ENCODE measurements around the gene UBE4B.

UBE4B gene

DNA sequence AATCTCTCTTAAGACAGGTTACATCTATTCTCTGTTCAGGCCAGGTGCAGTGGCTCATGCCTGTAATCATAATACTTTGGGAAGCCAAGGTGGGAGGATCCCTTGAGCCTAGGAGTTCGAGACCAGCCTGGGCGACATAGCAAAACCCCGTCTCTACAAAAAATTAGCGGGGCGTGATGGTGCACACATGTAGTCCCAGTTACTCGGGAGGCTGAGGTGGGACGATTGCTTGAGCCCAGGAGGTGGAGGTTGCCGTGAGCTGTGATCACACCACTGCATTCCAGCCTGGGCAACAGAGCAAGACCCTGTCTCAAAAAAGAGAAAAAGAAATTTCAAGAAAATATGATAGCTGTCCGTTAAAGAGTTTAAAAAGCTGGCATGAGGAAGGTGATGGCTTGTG, 43.0 kb downstream of the UBE4B start:
- TF ChIP-seq, protein P1, sequence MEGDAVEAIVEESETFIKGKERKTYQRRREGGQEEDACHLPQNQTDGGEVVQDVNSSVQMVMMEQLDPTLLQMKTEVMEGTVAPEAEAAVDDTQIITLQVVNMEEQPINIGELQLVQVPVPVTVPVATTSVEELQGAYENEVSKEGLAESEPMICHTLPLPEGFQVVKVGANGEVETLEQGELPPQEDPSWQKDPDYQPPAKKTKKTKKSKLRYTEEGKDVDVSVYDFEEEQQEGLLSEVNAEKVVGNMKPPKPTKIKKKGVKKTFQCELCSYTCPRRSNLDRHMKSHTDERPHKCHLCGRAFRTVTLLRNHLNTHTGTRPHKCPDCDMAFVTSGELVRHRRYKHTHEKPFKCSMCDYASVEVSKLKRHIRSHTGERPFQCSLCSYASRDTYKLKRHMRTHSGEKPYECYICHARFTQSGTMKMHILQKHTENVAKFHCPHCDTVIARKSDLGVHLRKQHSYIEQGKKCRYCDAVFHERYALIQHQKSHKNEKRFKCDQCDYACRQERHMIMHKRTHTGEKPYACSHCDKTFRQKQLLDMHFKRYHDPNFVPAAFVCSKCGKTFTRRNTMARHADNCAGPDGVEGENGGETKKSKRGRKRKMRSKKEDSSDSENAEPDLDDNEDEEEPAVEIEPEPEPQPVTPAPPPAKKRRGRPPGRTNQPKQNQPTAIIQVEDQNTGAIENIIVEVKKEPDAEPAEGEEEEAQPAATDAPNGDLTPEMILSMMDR (conservative IDR thresholded peaks at IDR 0.05; ENCODE audit: control insufficient read depth, insufficient read depth, low read depth, low read length) = no peak
- DNase-seq (ENCODE audit: low read depth) = no peak
- H3K4me3 ChIP-seq (ENCODE audit: control insufficient read depth, low read depth, low read length) = no peak overlapping the region

DNA sequence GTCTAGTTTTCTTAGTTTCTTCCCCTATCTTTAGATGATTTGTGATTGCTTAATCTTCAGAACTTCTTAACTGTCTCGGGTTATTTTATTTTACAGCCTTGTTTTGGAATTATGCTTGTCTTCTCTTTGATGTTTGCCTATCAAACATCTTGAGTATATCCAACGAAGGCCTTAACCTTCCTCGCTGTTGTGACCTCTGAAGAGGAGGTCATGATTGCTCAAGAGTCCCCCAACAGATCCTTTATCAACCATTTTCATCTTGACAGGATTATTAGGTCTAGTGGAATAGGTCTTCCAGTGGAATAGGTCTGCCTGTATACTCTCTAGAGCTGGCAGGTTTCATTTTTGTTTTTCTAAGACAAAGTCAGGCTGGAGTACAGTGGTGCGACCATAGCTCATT, 45.7 kb downstream of the UBE4B start:
- TF ChIP-seq, protein P1 (conservative IDR thresholded peaks at IDR 0.05; ENCODE audit: control insufficient read depth, insufficient read depth, low read depth, low read length) = no peak
- no peak for DNase-seq (ENCODE audit: low read depth)
- H3K4me3 ChIP-seq (ENCODE audit: control insufficient read depth, low read depth, low read length) = no peak overlapping the region

DNA sequence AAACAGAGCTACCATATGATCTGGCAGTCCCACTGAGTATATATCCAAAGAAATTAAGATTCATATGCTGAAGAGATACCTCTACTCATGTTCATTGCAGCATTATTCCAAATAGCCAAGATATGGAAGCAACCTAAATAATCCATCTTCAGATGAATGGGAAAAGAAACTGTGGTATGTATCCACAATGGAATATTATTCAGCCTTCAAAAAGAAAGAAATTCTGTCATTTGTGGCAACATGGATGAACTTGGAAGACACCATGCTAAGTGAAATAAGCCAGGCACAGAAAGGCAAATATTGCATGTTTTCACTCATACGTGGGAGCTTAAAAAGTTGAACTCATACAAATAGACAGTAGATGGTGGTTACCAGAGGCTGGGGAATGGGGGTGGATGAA, 47.8 kb downstream of the UBE4B start:
- TF ChIP-seq, protein P1 (conservative IDR thresholded peaks at IDR 0.05; ENCODE audit: control insufficient read depth, insufficient read depth, low read depth, low read length) = no peak
- H3K4me3 ChIP-seq (ENCODE audit: control insufficient read depth, low read depth, low read length) = no peak overlapping the region

DNA sequence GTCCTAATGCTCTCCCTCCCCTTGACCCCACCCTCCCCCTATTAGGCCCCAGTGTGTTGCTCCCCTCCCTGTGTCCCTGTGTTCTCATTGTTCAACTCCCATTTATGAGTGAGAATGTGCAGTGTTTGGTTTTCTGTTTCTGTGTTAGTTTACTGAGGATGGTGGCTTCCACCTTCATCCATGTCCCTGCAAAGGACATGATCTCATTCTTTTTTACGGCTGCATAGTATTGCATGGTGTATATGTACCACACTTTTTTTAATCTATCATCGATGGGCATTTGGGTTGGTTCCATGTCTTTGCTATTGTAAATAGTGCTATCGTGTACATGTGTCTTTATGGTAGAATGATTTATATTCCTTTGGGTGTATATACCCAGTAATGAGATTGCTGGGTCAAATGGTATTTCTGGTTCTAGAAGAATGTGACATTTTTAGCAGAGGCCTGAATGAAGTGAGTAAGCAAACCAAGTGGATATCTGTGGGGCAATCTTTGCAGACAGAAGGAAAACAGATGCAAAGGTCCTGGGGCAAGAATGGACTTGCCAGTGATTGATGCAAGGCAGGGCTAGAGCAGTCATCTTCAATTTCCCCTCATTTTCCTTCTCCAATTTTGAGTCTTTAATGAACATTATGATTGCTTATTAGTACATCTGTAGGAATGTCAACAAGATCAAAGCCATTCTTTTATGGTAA, 50.2 kb downstream of the UBE4B start:
- TF ChIP-seq, protein P1 (conservative IDR thresholded peaks at IDR 0.05; ENCODE audit: control insufficient read depth, insufficient read depth, low read depth, low read length) = no peak
- H3K4me3 ChIP-seq (ENCODE audit: control insufficient read depth, low read depth, low read length) = no peak overlapping the region
- peak; percentile 33 for DNase-seq (ENCODE audit: low read depth)

More for the DNA sequence above, 47.8 kb downstream of the UBE4B start:
- no peak for DNase-seq (ENCODE audit: low read depth)

DNA sequence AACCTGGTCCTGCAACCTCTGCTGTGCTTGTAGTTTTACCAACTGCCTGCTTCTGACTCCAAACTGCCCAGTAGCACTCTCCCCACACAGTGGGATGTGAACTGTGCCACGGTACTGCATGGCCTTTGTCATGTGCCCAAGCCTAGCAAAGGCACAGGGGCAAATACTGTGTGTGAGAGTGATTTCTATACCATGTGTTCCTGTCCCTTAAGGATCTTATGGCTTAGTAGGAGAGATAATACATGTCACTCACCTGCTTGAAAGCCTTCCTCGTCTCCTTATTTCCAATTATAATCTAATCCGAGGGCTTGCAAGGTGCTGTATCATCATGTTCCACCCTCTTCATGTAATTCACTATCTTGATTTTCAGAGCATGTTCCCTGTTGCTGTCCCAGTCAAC, 51.3 kb downstream of the UBE4B start:
- TF ChIP-seq, protein P1 (conservative IDR thresholded peaks at IDR 0.05; ENCODE audit: control insufficient read depth, insufficient read depth, low read depth, low read length) = no peak
- DNase-seq (ENCODE audit: low read depth) = no peak
- H3K4me3 ChIP-seq (ENCODE audit: control insufficient read depth, low read depth, low read length) = no peak overlapping the region

DNA sequence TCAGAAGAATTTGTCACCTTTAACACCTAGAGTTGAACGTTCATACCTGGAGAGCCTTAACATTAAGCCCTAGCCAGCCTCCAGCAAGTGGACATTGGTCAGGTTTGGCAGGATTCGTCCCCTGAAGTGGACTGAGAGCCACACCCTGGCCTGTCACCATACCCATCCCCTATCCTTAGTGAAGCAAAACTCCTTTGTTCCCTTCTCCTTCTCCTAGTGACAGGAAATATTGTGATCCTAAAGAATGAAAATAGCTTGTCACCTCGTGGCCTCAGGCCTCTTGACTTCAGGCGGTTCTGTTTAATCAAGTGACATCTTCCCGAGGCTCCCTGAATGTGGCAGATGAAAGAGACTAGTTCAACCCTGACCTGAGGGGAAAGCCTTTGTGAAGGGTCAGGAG, 52.3 kb downstream of the UBE4B start:
- no peak for DNase-seq (ENCODE audit: low read depth)
- TF ChIP-seq, protein P1 (conservative IDR thresholded peaks at IDR 0.05; ENCODE audit: control insufficient read depth, insufficient read depth, low read depth, low read length) = no peak
- no peak overlapping the region for H3K4me3 ChIP-seq (ENCODE audit: control insufficient read depth, low read depth, low read length)
